HG03354 (cell line): ENCODE measurements around the gene CACNA1H.

Experiments
- ATAC-seq: cut with Tn5 transposase; IDR thresholded peaks from one replicate; pipeline ENCODE4 v1.9.1; 2021; ENCODE audit warnings: mild to moderate bottlenecking; ENCODE audit not compliant: unreplicated experiment, poor library complexity, severe bottlenecking

The CACNA1H gene

DNA sequence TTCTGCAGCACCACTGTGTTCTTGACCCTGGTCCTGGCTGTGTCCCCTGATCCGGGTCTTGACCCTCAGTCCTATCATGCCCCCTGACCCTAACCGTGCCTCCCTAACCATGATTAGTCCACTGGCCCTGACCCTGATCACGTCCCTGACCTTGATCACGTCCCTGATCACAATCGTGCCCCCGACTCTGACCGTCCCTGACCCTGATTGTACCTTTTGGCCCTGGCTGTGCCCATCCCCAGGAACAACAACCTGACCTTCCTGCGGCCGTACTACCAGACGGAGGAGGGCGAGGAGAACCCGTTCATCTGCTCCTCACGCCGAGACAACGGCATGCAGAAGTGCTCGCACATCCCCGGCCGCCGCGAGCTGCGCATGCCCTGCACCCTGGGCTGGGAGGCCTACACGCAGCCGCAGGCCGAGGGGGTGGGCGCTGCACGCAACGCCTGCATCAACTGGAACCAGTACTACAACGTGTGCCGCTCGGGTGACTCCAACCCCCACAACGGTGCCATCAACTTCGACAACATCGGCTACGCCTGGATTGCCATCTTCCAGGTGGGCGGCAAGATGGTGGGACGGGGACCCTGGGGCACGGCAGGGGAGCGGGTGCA, 47.2 kb downstream of the CACNA1H start:
- no peak for ATAC-seq

DNA sequence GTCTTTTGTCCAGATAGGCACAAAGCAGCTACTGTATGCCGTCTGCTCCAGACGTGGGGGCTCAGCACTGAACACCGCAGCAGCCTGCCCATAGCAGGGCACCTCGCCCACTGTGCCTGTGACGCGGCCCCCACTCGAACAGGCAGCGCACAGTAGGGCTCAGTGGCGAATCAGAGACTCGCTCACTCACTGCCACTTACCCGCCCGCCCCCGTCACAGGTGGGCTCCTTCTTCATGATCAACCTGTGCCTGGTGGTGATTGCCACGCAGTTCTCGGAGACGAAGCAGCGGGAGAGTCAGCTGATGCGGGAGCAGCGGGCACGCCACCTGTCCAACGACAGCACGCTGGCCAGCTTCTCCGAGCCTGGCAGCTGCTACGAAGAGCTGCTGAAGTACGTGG, 48.5 kb downstream of the CACNA1H start:
- no peak for ATAC-seq

- ATAC-seq, result no peak
Measured at GRCh38 chr16:1202274-1202673, 49.4 kb downstream of the CACNA1H start.

DNA sequence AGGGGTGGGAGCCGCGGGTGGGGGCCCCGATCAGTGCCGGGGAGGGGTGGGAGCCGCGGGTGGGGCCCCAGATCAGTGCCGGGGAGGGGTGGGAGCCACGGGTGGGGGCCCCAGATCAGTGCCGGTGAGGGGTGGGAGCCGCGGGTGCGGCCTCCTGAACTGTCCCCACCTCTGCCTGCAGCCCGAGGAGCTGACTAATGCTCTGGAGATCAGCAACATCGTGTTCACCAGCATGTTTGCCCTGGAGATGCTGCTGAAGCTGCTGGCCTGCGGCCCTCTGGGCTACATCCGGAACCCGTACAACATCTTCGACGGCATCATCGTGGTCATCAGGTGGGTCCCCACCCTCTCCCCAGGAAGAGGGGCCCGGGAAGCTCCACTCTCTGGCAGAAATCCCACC, 52.0 kb downstream of the CACNA1H start:
- ATAC-seq, result no peak

GRCh38 chr16:1206326-1206725, 53.4 kb downstream of the CACNA1H start:
- ATAC-seq, result no peak

GRCh38 chr16:1206786-1207185, 53.9 kb downstream of the CACNA1H start:
- ATAC-seq, result no peak

DNA sequence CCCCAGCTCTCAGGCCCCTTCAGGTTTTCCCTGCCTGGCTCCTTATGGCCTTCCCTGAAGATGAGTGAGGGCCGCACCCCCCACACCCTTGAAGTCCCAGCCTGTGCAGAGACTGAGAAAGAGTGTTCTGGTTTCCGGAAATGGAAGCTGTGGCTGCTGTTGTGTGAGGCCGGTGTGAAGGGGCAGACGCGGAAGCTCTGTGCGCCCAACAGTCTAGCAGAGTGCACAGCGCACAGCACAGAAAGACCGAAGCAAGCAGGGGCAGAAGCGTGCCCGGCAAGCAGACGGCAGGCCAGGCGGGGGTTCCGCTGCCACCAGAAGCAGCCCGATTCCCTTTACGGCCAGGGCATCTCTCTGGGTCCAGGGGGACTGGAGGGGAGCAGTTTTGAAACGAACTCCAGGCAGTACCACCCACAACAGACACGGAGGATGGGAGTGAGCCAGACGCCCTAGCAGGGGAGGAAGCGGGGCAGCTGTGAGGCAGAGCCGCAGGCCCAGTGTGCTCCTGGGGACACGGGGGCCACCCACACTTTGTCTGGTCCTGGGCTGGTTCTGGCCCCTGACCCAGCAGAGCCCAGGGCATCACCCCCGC, 55.4 kb downstream of the CACNA1H start:
- ATAC-seq, result no peak

- no peak for ATAC-seq
Measured at GRCh38 chr16:1209081-1209480, 56.2 kb downstream of the CACNA1H start.

DNA sequence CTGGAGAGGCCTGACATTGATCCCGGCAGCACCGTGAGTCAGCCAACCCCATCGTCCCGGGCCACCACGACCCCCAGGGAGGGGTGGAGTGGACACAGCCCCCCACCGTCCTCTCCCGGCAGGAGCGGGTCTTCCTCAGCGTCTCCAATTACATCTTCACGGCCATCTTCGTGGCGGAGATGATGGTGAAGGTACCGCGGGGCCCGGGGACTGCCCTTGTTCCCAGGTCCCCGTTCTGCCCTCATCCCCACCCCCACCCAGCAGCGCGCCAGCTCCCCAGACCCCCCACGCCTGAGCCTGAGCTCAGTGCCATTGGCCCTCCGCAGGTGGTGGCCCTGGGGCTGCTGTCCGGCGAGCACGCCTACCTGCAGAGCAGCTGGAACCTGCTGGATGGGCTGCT, 57.6 kb downstream of the CACNA1H start:
- ATAC-seq, result no peak

GRCh38 chr16:1211451-1212268, 58.8 kb downstream of the CACNA1H start:
- no peak for ATAC-seq

DNA sequence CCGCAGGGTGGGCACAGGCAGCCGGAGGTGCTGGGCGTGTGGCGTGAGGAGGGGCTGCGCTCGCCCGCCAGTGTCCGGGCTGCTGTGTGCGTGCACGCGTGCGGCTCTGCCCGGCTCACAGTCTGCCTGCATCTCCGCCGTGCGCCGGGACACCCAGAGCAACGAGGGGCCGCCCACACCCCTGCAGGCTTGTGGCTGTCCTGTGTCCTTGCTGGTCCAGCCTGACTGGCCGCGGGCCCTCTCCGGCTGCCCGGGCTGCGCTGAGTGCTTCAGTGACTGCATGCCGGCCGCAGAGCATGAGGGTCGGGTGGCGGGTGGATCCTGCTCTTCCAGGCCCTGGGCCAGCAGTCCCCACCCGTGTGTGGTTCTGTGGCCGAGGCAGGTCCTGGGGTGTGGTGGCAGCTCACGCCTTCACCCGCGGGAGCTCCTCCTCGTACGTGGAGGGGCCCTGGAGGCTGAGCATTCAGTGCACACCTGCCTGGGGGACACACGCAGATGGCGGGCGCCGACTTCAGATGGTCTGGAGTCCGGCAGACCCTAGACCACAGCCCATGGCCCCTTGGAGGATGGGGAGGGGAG, 59.8 kb downstream of the CACNA1H start:
- no peak for ATAC-seq

GRCh38 chr16:1213231-1213630, 60.3 kb downstream of the CACNA1H start:
- ATAC-seq, result no peak

- ATAC-seq, result no peak
Measured at GRCh38 chr16:1213796-1214372, 61.0 kb downstream of the CACNA1H start.

DNA sequence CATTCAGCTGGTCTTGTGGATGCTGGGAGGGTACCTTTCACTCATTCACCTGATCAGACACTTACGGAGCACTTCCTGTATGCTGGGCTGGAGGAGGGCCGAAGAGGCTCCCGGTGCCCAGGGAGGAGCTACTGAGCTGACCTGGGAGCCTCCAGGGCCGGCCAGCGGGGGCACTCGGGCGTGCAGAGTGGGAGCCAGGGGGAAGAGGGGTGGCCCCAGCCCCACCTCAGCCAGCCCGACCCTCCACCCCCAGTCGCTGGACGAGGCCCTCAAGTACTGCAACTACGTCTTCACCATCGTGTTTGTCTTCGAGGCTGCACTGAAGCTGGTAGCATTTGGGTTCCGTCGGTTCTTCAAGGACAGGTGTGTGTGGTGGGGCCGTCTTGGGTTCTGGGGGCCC, 61.8 kb downstream of the CACNA1H start:
- ATAC-seq, result no peak

DNA sequence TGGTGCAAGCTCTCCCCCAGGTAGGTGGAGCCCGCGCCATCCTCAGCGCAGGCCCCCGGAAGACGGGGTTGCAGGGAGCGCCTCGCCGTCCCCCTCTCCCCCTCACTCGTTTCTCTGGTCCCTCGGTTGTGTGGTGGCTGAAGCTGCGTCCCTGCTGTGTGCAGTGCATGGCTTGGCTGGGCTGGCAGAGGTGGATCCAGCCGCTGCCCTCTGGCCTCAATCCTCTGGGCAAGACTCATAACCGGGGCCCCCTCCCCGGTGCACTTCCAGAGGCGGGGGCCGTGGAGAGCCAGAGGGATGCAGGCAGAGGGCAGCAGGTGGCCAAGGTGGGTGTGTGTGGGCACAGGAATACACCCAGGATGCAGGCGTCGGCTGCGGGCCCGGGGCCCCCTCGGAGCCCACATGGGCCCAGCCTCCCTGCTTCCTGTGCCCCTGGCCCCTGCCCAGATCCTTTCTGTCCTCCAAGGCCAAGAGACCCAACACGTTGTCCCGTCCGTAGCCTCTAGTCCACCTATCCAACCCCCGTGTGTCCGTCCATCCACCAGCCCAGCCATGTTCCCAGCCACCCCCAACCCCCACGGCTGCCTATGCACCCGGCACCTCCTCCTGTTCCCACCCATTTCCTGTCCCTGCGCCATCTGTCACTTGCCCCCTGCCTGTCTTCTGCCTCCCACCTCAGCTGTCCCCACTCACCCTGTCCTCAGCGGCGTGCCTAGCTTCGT, 62.8 kb downstream of the CACNA1H start:
- ATAC-seq, result no peak

GRCh38 chr16:1216296-1216619, 63.4 kb downstream of the CACNA1H start:
- no peak for ATAC-seq

DNA sequence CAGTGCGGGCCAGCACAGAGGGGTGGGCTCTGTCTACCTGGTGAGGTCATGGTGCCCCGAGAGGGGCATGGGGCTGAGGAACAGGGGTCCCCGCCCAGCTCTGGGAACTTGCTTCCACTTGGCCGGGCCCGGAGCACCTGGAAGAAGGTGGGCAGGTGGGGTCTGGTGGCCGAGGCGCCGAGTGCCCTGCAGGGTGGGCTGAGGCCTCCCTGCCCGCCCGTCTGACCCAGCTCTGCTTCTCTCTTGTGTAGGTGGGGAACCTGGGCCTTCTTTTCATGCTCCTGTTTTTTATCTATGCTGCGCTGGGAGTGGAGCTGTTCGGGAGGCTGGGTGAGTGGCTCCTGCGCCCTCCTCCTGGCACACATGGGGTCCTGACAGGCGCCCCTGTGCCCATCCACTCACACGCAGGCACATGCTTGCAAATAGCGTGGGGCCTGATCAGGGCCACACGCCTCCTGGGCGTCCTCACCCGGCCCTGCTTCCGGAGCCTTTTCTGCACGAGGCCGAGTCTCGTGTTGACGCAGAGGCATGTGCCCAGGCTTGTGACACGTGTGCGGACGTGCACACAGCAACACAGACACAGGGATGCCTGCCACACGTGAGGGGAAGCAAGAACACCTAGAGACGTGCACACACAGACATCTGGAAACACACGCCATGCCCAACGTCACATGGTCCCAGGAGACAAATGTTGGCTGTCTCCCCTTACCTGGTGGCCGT, 63.9 kb downstream of the CACNA1H start:
- no peak for ATAC-seq

DNA sequence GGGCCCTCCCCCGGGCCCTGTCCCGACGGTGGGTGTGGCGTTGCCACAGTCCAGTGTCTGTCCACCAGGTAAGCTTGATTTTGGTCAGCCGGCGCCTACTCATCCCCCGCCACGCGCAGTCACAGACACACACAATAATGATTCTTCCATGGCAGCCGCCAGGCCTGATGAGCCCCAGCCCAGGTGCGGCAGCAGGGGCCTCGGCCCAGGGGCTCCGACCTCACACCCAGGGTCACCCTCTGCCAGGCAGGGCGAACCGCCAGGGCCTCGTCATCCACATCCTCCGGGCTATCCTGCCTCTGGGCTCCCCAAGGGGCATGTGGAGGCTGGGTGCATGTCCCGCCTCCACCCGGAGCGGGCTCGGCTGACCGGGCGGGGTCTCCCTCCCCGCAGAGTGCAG, 64.6 kb downstream of the CACNA1H start:
- ATAC-seq, result no peak
